ENCODE measurements around the gene FAM131A.
A peak's percentile ranks its signal among the peaks of the same experiment; 100 is the strongest.

FAM131A gene

GRCh38 chr3:184338511-184338945, 1.1 kb downstream of the FAM131A start (continued):
- TF ChIP-seq, protein P1, sequence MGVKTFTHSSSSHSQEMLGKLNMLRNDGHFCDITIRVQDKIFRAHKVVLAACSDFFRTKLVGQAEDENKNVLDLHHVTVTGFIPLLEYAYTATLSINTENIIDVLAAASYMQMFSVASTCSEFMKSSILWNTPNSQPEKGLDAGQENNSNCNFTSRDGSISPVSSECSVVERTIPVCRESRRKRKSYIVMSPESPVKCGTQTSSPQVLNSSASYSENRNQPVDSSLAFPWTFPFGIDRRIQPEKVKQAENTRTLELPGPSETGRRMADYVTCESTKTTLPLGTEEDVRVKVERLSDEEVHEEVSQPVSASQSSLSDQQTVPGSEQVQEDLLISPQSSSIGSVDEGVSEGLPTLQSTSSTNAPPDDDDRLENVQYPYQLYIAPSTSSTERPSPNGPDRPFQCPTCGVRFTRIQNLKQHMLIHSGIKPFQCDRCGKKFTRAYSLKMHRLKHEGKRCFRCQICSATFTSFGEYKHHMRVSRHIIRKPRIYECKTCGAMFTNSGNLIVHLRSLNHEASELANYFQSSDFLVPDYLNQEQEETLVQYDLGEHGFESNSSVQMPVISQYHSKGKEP (tag by site-specific recombination; IDR thresholded peaks at IDR 0.05), result no peak
- TF ChIP-seq ATF2 (tag by site-specific recombination; IDR thresholded peaks at IDR 0.05; ENCODE audit: low read depth), result peak; percentile 83
- TF ChIP-seq KLF17 (tag by site-specific recombination; IDR thresholded peaks at IDR 0.05), result no peak
- TF ChIP-seq ZNF292 (tag by site-specific recombination; IDR thresholded peaks at IDR 0.05; ENCODE audit: borderline replicate concordance, low read depth), result no peak
- no peak for TF ChIP-seq ZNF140 (tag by site-specific recombination; IDR thresholded peaks at IDR 0.05)
- no peak for TF ChIP-seq ZSCAN4 (tag by site-specific recombination; IDR thresholded peaks at IDR 0.05)
- no peak for TF ChIP-seq ZFP3 (tag by site-specific recombination; IDR thresholded peaks at IDR 0.05; ENCODE audit: low read depth)
- TF ChIP-seq ZBTB11 (tag by site-specific recombination; conservative IDR thresholded peaks at IDR 0.05; ENCODE audit: low read depth), result no peak
- no peak for TF ChIP-seq ZNF621 (tag by site-specific recombination; IDR thresholded peaks at IDR 0.05)
- no peak for TF ChIP-seq ZNF16 (tag by site-specific recombination; IDR thresholded peaks at IDR 0.05; ENCODE audit: low read depth)
- TF ChIP-seq GLIS2 (tag by site-specific recombination; IDR thresholded peaks at IDR 0.05), result peak; percentile 70
- no peak for TF ChIP-seq ZNF76 (tag by site-specific recombination; IDR thresholded peaks at IDR 0.05; ENCODE audit: borderline replicate concordance, low read depth)
- TF ChIP-seq, protein P2, sequence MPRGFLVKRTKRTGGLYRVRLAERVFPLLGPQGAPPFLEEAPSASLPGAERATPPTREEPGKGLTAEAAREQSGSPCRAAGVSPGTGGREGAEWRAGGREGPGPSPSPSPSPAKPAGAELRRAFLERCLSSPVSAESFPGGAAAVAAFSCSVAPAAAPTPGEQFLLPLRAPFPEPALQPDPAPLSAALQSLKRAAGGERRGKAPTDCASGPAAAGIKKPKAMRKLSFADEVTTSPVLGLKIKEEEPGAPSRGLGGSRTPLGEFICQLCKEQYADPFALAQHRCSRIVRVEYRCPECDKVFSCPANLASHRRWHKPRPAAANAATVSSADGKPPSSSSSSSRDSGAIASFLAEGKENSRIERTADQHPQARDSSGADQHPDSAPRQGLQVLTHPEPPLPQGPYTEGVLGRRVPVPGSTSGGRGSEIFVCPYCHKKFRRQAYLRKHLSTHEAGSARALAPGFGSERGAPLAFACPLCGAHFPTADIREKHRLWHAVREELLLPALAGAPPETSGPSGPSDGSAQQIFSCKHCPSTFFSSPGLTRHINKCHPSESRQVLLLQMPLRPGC (tag by site-specific recombination; IDR thresholded peaks at IDR 0.05), result no peak
- TF ChIP-seq ZFHX2 (tag by site-specific recombination; conservative IDR thresholded peaks at IDR 0.05), result peak; percentile 90
- TF ChIP-seq ZBTB21 (tag by site-specific recombination; IDR thresholded peaks at IDR 0.05), result no peak
- TF ChIP-seq, protein P3, sequence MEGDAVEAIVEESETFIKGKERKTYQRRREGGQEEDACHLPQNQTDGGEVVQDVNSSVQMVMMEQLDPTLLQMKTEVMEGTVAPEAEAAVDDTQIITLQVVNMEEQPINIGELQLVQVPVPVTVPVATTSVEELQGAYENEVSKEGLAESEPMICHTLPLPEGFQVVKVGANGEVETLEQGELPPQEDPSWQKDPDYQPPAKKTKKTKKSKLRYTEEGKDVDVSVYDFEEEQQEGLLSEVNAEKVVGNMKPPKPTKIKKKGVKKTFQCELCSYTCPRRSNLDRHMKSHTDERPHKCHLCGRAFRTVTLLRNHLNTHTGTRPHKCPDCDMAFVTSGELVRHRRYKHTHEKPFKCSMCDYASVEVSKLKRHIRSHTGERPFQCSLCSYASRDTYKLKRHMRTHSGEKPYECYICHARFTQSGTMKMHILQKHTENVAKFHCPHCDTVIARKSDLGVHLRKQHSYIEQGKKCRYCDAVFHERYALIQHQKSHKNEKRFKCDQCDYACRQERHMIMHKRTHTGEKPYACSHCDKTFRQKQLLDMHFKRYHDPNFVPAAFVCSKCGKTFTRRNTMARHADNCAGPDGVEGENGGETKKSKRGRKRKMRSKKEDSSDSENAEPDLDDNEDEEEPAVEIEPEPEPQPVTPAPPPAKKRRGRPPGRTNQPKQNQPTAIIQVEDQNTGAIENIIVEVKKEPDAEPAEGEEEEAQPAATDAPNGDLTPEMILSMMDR (tag by site-specific recombination; IDR thresholded peaks at IDR 0.05), result no peak
- no peak for TF ChIP-seq ZNF791 (tag by site-specific recombination; IDR thresholded peaks at IDR 0.05)
- peak; percentile 98 for TF ChIP-seq MYNN (tag by site-specific recombination; IDR thresholded peaks at IDR 0.05; ENCODE audit: borderline replicate concordance)
- TF ChIP-seq ZNF416 (tag by site-specific recombination; IDR thresholded peaks at IDR 0.05), result no peak
- TF ChIP-seq ZBTB8A (tag by site-specific recombination; IDR thresholded peaks at IDR 0.05), result no peak
- TF ChIP-seq IKZF3 (tag by site-specific recombination; IDR thresholded peaks at IDR 0.05), result peak; percentile 91
- no peak for TF ChIP-seq GLIS1 (tag by site-specific recombination; IDR thresholded peaks at IDR 0.05)
- TF ChIP-seq, protein P4, sequence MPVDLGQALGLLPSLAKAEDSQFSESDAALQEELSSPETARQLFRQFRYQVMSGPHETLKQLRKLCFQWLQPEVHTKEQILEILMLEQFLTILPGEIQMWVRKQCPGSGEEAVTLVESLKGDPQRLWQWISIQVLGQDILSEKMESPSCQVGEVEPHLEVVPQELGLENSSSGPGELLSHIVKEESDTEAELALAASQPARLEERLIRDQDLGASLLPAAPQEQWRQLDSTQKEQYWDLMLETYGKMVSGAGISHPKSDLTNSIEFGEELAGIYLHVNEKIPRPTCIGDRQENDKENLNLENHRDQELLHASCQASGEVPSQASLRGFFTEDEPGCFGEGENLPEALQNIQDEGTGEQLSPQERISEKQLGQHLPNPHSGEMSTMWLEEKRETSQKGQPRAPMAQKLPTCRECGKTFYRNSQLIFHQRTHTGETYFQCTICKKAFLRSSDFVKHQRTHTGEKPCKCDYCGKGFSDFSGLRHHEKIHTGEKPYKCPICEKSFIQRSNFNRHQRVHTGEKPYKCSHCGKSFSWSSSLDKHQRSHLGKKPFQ (tag by site-specific recombination; IDR thresholded peaks at IDR 0.05), result no peak
- TF ChIP-seq ZBTB6 (tag by site-specific recombination; IDR thresholded peaks at IDR 0.05), result no peak
- no peak for TF ChIP-seq ZNF510 (tag by site-specific recombination; IDR thresholded peaks at IDR 0.05; ENCODE audit: insufficient replicate concordance)
